Endothelial cell of umbilical vein (primary cell): Measurements from ENCODE around the gene CDC16. TPM values are rescaled to one million over a fixed set of nuclear protein-coding genes. Genes with fewer than 3 reads are reported as not detected.

Source experiments
- BruUV-seq: library from RNA; stranded (reverse); fragments of 400-500 nt; replicated peaks from 2 replicates; lab custom pipeline; 2021; lab: Mats Ljungman, UMichigan
- CTCF ChIA-PET: fragments of 300-600, 350-600 bp; sonication (Branson Sonifier 250); formaldehyde crosslinking; loops from one replicate; lab custom pipeline; 2021; ENCODE audit warnings: antibody characterized with exemption, inconsistent platforms; lab: Charles Lee
- POLR2A ChIA-PET: fragments of 300-600, 350-600 bp; sonication (Branson Sonifier 250); formaldehyde crosslinking; loops from one replicate; lab custom pipeline; 2021; ENCODE audit warnings: antibody characterized with exemption, inconsistent platforms; lab: Charles Lee
- DNase-seq: peaks from one replicate; pipeline ENCODE4 v3.0.0-alpha.2; 2011; ENCODE audit warnings: low read depth, low spot score
- FAIRE-seq: peaks from 2 replicates; lab custom pipeline; 2011; peaks lifted over from hg19 to GRCh38; lab: Jason Lieb, UNC
- H2AFZ ChIP-seq: 2 replicates; pipeline ENCODE4 v1.6.0; 2012; ENCODE audit warnings: low read depth, low read length, control low read depth, inconsistent platforms
- H3K27ac ChIP-seq: 2 replicates; pipeline ENCODE4 v1.5.1; 2011; ENCODE audit warnings: low read depth, mild to moderate bottlenecking, control low read depth, low read length, moderate library complexity; ENCODE audit not compliant: insufficient read depth
- H3K27me3 ChIP-seq, 2 experiments: 2 replicates each; pipeline versions ENCODE4 v1.6.0 to v1.6.1; 2011; ENCODE audit warnings: low read length in 2 of 2, mixed read lengths in 1 of 2; ENCODE audit not compliant: control insufficient read depth in 2 of 2, insufficient read depth in 2 of 2
- H3K36me3 ChIP-seq, 2 experiments: 2 replicates in 1 of 2; 3 replicates in 1 of 2; pipeline ENCODE4 v1.5.1; 2011; ENCODE audit warnings: low read length in 2 of 2, mild to moderate bottlenecking in 1 of 2, moderate library complexity in 1 of 2; ENCODE audit not compliant: control insufficient read depth in 2 of 2, insufficient read depth in 2 of 2; ENCODE audit errors: extremely low read depth in 1 of 2
- H3K4me1 ChIP-seq: 3 replicates; pipeline ENCODE4 v1.5.1; 2011; ENCODE audit warnings: mild to moderate bottlenecking, low read length; ENCODE audit not compliant: control insufficient read depth, insufficient read depth; ENCODE audit errors: extremely low read depth
- H3K4me2 ChIP-seq: 2 replicates; pipeline ENCODE4 v1.6.1; 2011; ENCODE audit warnings: low read length, control low read depth, mixed read lengths; ENCODE audit not compliant: insufficient read depth
- H3K4me3 ChIP-seq, 3 experiments: fragments of 200-600 bp in 1 of 3; sonication (generic), shearing (Covaris generic) in 1 of 3; replicated peaks in 1 of 3; 2 replicates each; pipeline ENCODE4 v1.5.1; 2011 to 2016; ENCODE audit warnings: control low read depth in 3 of 3, low read length in 3 of 3, mild to moderate bottlenecking in 2 of 3, inconsistent platforms in 1 of 3, low read depth in 1 of 3, moderate library complexity in 1 of 3; ENCODE audit not compliant: insufficient read depth in 1 of 3
- H3K79me2 ChIP-seq: 2 replicates; pipeline ENCODE4 v1.6.0; 2012; ENCODE audit warnings: low read length, inconsistent platforms; ENCODE audit not compliant: control insufficient read depth, insufficient read depth
- H3K9ac ChIP-seq: replicated peaks from 2 replicates; pipeline ENCODE3; 2011; ENCODE audit warnings: low read length, control low read depth; ENCODE audit not compliant: insufficient read depth; ENCODE audit errors: extremely low read depth
- H3K9me1 ChIP-seq: replicated peaks from 3 replicates; pipeline ENCODE4 v1.6.0; 2011; ENCODE audit warnings: mild to moderate bottlenecking, low read length; ENCODE audit not compliant: control insufficient read depth, insufficient read depth; ENCODE audit errors: extremely low read depth
- H3K9me3 ChIP-seq: replicated peaks from 2 replicates; pipeline ENCODE4 v1.5.1; 2012; ENCODE audit warnings: low read length, inconsistent platforms; ENCODE audit not compliant: control insufficient read depth, insufficient read depth
- H4K20me1 ChIP-seq: replicated peaks from 2 replicates; pipeline ENCODE3; 2011; ENCODE audit warnings: mild to moderate bottlenecking, low read length; ENCODE audit not compliant: control insufficient read depth, insufficient read depth; ENCODE audit errors: extremely low read depth
- EZH2 ChIP-seq: IDR thresholded peaks from 2 replicates; pipeline ENCODE4 v1.6.1; 2012; ENCODE audit warnings: borderline replicate concordance, low read depth, mild to moderate bottlenecking, moderate library complexity, low read length, inconsistent platforms; ENCODE audit not compliant: severe bottlenecking
- FOS ChIP-seq: IDR thresholded peaks from 2 replicates; pipeline ENCODE4 v1.6.1; 2011; ENCODE audit warnings: mild to moderate bottlenecking, low read length, moderate library complexity, borderline replicate concordance; ENCODE audit not compliant: insufficient read depth
- GATA2 ChIP-seq: IDR thresholded peaks from 2 replicates; pipeline ENCODE4 v1.7.0; 2011; ENCODE audit warnings: low read depth, mild to moderate bottlenecking, moderate library complexity, mixed read lengths, low read length; ENCODE audit not compliant: insufficient read length, insufficient read depth
- JUN ChIP-seq: IDR thresholded peaks from 2 replicates; pipeline ENCODE4 v1.6.1; 2011; ENCODE audit warnings: borderline replicate concordance, low read depth; ENCODE audit not compliant: insufficient read length, insufficient read depth
- dilution Hi-C: fragments of 300-500 bp; cut with MboI; formaldehyde crosslinking; loops from one replicate; pipeline ENCODE4 v1.15.0; 2019; ENCODE audit warnings: low sequenced_read_pairs; ENCODE audit not compliant: extremely low pct_ligation_motif_present
- intact Hi-C: fragments of 100-400 bp; cut with micrococcal nuclease; formaldehyde crosslinking; loops from one replicate; pipeline ENCODE4 v1.10.0; 2022
- polyA plus RNA-seq, 4 experiments: library from polyadenylated mRNA; depleted of rRNA in 3 of 4; stranded (reverse) in 3 of 4; unstranded in 1 of 4; fragments of >200 nt; gene quantifications; 2 replicates each; pipeline versions ENCODE4 v1.2.1 to v1.2.3, GENCODE V29; 2011 to 2012; ENCODE audit warnings: missing spikeins in 1 of 4
- total RNA-seq: library from RNA; stranded (reverse); gene quantifications from 2 replicates; pipeline ENCODE4 v1.2.3, GENCODE V29; 2021
- TF ChIP-seq, protein P1 (sequence below), 2 donors: IDR thresholded peaks; 1 replicate in 1 of 2; 2 replicates in 1 of 2; pipeline ENCODE4 v1.5.1; 2011; ENCODE audit warnings: low read length in 2 of 2, mild to moderate bottlenecking in 2 of 2, moderate library complexity in 2 of 2, control low read depth in 1 of 2, inconsistent platforms in 1 of 2, low read depth in 1 of 2; ENCODE audit not compliant: insufficient read depth in 1 of 2; ENCODE audit errors: extremely low read depth in 1 of 2

Gene CDC16
- total and polyA plus RNA-seq, 2 donors (not counting 3 experiments of a cell fraction or from before 2014, with no cell fraction given): 41.6 to 83.3 TPM

GRCh38 chr13:114279758-114280355 is 45.2 kb downstream of the CDC16 start:
- Histone ChIP-seq H3K4me3 (no peak overlapping the region), H3K9me3 (no peaks in the 10 kb centered on the region), H3K36me3 (peaks cover 0 to 1% of the 10 kb centered on the region in 2 experiments), H3K27ac (no peak overlapping the region), H3K9me1 (no peaks in the 10 kb centered on the region), H3K4me2 (no peak overlapping the region), H3K27me3 (no peaks in the 10 kb centered on the region), H3K9ac (no peak overlapping the region), H4K20me1 (no peaks in the 10 kb centered on the region), H2AFZ (no peak overlapping the region), H3K4me1 (peaks cover 9% of the 10 kb centered on the region), H3K79me2 (peaks cover 23% of the 10 kb centered on the region)
- intact Hi-C loops: no loop called here
- ChIA-PET CTCF (no interaction called here), POLR2A (interaction anchor here (0.8 kb wide), 1 partner anchor 85 kb away, joined by 5 read pairs; no protein-coding TSS in a partner anchor)
- TF ChIP-seq FOS (no peak), JUN (no peak), GATA2 (no peak), EZH2 (no peak)
- TF ChIP-seq, protein P1, sequence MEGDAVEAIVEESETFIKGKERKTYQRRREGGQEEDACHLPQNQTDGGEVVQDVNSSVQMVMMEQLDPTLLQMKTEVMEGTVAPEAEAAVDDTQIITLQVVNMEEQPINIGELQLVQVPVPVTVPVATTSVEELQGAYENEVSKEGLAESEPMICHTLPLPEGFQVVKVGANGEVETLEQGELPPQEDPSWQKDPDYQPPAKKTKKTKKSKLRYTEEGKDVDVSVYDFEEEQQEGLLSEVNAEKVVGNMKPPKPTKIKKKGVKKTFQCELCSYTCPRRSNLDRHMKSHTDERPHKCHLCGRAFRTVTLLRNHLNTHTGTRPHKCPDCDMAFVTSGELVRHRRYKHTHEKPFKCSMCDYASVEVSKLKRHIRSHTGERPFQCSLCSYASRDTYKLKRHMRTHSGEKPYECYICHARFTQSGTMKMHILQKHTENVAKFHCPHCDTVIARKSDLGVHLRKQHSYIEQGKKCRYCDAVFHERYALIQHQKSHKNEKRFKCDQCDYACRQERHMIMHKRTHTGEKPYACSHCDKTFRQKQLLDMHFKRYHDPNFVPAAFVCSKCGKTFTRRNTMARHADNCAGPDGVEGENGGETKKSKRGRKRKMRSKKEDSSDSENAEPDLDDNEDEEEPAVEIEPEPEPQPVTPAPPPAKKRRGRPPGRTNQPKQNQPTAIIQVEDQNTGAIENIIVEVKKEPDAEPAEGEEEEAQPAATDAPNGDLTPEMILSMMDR (IDR thresholded peaks at IDR 0.05; ENCODE audit: extremely low read depth in 1 of 2, insufficient read depth in 1 of 2, low read depth in 1 of 2, low read length in 2 of 2): no peak
- DNase-seq (no peak), FAIRE-seq (peak; percentile 57)
- dilution Hi-C loops: no loop called here
- BruUV-seq: no TSS peak
